ENCODE results near the gene LRRC7.

GRCh38 chr1:69752831-69753230 is 185.1 kb downstream of the LRRC7 start:
- TF ChIP-seq REST (IDR thresholded peaks at IDR 0.05; ENCODE audit: low read depth) (no peak), TCF12 (IDR thresholded peaks at IDR 0.05; ENCODE audit: low read depth) (no peak), TAF1 (IDR thresholded peaks at IDR 0.05; ENCODE audit: low read depth) (no peak)
